ENCODE measurements around the gene PDE9A.
"Not testable (repeated sequence)": the region's sequence is repeated elsewhere in the genome, so short reads cannot be mapped to it uniquely, and the experiment has no call there.

The PDE9A gene

DNA sequence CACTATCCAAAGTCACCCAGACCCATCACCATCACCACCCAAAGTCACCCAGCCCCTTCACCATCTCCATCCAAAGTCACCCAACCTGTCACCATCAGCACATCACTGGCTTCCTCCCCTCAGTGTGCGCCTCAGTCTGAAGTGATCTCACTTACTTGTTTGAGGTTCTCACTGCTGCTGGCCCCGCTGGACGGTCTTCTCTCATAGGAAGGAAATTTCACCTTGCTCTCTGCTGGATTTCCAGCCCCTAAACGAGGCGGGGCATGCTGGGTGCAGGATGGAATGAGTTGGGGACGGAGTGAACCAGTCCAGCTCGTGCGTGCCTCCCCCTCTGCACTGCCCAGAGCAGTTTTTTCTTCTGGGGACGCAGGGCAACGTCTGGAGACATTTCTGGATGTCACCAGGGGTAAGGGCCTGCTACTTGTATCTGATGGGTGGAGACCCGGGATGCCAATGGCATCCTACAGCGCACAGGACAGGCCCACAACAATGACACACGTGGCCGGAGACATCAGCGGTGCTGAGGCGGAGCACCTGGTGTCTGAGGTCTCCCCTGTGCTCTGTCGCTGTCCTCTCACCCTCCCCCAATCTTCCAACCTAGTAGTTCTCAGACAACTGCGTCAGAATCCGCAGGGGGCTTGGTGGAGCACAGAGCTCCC lies 38.6 kb downstream of the PDE9A start:
- no peak for DNase-seq

DNA sequence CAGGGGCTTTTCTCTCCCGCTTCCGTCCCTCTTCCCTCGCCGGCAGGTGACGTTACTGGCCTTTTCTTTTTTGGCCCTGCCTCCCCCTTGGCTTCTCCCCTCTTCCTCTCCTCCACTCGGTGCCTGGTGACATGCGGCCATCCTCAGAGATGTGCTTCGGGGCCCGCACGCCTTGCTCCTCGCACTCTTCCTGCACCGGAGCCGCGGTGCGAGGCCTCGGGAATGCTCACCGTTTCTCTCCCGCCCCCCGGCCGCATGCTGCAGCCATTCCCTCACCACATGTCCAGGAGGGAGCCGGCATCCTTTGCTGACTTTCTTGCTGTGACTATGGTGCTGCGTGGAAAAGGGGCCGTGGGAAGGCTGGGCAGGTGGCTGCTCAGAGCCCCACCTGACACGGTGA lies 39.3 kb downstream of the PDE9A start:
- no peak for DNase-seq

DNA sequence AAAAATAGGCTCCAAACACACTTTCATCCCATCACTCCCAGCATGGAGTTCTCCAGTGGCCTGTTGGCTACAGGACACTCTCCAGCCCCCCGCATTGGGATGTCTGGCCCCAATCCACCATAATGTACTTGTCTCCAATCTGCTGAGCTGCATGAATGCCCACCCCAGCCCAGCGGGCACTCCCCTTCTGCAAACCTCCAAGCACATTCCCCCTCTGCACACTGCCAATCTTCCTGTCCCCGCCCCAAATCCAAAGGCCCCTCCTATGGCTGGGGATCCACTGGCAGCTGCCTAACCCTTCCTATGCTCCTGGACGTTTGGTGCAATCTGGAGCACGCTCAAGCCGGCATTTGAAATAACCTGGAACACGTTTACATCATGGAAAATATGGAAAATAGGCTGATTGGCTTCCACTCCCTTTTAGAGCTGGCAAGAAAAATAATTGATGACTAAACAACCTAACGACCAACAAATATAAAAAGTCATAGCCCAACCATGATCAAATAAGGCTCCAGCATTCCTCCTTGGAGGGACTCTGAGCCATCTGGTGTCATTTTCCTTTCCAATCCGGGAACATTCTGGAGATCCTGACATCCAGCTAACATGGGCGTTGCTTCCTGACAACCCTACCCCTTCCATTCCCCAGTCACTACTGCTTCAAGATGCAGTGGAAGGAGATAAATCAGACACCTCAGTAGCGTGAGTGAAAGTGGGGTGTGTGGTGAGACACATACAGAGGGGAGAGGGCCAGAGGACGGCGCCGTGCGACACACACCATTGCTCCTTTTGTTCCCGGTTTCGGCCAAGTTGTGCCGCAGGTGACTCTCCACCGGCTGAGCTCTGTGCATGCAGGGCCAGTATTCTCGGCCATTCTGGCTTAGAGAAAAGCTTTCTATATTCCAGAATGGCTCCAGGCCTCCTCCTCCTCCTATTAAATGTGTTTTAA lies 41.6 kb downstream of the PDE9A start:
- DNase-seq = no peak

DNA sequence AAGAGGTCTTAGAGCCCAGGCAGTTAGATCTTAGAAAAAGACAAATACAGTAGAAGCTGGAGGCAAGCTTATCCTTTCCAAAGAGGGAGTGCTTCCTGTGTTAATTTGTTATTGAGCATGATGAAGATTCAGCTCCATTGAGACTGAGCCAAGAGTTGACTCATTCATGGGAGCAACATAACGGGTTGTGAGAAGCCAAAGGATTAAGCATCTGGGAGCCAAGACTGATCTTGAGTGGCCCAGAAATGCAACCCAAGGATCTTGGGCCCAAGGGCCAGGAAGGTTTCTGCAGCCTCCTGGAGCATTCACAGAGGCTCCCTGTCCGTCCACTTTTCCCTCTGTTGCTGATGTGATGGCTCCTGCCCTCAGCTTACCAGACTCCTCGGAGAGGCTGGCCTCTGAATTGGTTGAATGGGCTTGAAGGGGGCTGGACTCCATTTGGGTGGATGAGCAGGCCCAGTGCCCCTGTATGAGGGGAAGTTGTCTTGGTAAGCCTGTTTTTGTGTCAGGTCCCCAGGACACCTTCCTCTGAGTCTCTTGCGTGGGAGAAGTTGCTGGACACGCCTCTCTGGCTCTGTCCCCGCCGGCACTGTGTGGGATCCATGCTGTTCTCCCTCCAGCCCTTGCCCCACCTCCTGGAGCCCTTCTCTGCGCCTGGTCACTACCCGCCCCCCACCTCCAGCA lies 42.4 kb downstream of the PDE9A start:
- peak; percentile 4 to 19 for DNase-seq

DNA sequence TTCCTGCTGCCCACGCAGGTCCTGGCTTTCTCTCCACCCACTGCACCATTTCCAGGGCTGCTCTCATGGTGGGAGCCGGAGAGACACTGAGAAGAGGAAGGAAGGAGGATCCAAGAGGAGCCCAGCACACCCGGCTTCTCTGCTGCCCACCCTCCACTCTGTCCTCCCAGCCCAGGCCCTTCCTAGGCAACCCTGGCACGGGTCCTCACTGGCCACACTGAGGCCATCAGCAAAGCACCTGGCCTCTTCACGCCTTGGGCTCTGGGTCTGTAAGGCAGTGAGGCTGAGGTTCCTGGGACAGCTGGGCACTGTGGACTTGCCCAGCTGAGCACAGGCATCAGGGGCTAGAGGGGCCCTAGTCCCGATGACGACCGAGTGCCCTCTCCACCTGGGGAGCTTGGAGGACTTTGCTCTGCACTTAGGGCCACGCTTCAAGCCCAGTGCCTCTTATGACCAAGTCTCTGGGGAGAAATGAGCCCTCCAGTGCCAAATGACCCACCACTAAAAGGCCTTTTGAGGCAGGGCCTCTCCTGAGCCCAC lies 43.1 kb downstream of the PDE9A start:
- no peak for DNase-seq

DNA sequence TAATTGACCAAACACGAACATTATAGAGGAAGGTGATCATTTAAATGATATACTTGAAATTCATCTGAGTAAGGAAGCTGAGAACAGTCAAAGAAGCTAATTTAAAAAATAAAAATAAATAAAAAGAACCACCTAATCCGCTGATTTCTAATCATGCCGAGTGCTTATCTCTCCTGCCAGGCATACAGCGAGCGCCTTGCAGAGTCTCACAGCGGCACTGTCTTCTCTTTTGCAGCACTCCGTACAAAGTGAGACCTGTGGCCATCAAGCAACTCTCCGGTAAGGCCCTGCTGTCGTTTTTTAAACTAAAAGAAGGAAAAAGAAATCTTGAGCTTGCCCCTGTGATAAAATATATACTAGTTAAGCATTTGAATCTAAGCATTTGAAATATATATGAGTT lies 45.3 kb downstream of the PDE9A start:
- no peak for DNase-seq

DNA sequence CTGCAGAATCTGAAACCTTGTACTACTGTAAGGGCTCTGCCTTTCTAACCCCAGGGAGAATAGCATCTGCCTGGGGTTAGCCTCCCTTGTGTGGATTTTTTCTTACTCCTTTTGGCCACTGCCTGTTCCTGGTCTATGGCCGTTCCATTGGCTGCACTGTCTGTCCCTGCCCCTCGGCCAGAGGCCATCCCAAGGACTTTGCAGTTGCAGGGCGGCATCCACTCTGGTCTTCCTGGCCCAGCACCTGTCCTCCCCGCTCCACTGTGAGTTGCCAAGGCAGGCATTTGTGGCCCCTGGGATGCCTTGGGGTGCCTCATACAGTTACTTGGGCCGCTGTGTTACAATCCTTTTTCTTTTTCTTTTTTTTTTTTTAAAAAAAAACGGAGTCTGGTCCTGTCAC lies 45.8 kb downstream of the PDE9A start:
- no peak for DNase-seq

DNA sequence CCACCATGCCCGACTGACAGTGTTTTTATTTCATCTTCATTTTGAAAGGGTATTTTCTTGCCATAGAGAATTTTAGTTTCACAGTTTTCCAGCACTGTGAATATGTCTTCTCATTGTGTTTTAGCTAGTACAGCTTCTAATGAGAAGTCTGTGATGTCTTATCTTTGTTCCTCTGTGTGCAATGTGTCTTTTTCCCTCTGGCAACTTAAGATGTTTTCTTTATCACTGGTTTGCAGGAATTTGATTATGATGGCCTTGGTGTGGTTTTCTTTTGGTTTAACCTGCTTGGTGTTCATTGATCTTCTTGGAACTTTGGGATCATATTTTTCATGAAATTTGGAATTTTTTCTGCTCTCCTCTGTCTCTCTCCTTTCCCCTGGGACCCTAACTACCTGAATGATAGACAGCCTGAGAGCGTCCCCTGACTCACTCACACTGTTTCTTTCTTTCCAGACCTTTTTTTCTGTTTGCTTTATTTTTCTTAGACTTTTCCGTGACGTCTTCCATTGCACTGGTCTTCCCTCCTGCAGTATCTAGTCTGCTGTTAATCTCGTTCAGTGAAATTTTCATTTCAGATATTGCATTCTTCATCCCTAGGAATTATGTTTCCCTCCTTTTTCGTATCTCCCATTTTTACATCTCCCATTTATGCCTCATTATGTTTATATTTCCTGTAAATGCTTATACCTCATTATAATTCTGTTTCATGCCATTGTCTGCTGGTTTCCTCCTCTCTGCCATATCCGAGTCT lies 48.5 kb downstream of the PDE9A start:
- DNase-seq = no peak

DNA sequence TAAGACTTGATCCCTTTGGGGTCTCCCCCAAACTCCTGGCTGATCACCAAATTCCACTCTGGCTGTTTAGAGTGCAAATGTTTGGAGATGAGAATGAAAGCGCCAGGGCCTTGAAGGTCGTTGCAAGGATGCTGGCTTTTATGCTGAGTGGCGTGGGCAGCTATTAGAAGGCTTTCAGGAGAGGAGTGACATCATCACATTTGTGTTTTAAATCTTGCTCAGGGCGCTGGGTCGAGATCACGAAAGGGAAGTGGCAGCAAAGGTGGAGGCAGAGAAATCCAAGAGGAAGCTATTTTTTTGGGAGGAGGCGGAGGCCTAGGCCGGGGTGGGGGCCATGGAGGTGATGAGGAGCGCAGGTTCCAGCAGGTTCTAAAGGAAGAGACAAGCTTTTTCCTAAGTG lies 49.3 kb downstream of the PDE9A start:
- no peak for DNase-seq

DNA sequence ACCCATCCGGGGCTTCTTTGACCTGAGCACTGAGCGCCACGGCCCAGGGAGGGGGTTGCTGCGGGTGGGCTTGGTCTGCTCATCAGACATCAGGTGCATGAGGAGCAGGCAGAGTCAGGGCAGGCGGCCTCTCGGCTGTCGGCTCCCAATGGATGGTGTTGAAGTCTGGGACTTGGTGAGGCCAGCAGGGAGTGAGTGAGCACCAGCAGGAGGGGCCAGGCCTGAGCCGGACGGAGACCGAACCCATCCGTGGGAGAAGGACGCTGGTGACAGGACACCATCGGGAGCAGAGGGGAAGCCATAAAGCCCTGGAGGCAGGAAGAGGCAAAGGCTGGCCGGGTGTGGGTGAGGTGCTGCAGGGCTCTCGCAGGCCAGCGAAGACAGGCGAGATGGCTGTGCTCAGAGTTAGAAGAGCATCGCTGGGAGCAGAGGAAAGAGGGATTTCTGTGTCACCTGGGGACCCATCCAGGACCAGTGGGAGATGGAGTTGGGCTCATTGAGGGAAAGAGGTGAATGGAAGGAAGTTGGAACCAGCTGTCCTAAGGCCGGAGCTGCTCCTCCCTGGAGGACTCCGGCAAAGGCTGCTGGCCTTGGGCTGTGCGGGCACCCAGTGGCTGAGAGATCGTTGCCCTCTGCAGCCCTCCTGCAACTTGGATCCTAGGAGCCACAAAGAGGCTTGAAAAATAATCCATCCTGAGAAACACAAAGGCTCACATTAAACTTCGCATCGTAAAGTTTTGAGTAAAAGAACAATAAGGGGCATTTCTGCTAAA lies 49.9 kb downstream of the PDE9A start:
- no peak for DNase-seq

DNA sequence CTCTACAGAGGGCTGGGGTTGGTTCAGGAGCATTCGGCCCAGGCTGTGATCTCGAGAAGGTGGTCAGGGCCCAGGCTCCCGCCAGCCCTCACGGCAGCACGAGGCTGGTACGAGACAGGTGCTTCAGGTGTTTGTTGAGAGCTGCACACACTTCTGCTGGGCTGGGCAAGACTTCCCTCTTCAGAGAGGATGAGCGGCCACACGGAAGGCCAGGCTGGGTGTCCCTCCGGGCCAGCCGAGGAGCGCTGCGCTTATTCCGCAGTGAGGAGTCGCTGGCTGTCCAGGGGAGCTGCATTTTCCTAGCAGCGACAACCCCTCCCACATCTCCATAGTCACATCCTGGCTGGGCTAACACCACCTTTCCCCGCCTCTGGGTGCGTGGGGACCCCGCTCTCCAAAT lies 50.5 kb downstream of the PDE9A start:
- DNase-seq = no peak

DNA sequence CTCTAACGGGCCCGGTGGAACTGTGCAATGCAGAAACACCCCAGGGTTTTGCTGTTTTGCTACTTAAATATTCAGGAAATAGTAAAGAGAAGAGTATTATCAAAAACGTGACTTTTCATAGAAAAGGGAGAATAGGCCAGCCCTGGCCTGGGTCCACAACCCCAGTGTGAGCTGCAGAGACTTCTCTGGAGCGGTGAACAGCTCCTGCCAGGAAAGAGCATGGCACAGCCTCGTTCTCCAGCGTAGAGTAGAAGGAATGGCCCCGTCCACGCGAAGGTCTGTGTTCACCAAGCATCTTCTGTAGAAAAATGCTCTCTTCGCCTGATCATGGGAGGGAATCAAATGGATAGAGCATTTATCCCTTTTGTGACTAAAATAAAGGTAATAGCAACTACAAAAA lies 51.4 kb downstream of the PDE9A start:
- DNase-seq = no peak

DNA sequence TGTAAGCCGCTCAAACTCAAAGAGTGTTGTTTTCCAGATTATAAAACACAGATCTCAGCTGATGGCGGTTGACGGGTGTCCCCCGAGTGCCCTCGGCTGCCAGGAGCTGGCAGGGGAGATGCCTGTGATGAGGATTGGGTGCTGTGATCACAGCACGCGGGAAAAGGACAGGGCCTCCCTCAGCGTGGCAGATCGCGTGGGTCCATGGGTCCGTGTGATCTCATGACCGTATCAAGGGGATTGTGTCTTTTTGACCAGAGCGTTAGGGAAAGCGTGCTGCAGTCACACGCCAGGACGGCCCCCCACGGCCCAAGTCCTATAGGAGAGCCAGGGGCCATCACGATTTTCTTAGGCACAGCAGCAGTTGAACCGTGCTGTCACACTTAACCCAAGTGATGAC lies 51.9 kb downstream of the PDE9A start:
- no peak for DNase-seq

DNA sequence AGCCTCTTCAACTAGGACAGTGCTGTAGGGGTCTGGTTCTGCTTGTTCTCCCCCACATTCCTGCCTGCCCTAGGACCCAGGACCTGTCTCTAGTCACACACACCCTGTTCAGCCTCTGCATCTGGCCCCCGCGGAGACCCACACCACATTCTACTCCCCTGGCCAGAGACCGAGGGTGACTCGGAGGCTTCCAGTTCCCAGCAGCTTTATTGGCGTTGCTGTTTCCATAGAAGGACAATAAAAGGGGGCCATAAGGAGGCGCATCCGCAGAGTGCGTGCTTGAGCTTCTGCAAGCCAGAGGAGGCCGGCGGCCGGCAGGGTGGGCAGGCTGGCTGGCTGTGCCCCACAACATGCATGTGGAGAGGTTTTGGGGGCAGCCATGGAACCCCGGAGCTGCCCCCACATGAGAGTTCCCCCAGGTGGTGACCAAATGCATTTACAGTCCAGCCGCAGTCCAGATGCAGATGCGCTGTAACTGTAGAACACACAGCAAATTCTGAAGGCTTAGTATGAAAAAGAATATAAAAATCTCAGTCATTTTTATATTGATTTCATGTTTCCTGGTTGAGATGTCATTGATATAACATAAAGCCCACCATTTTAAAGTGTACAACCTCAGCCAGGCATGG lies 52.4 kb downstream of the PDE9A start:
- DNase-seq = no peak

DNA sequence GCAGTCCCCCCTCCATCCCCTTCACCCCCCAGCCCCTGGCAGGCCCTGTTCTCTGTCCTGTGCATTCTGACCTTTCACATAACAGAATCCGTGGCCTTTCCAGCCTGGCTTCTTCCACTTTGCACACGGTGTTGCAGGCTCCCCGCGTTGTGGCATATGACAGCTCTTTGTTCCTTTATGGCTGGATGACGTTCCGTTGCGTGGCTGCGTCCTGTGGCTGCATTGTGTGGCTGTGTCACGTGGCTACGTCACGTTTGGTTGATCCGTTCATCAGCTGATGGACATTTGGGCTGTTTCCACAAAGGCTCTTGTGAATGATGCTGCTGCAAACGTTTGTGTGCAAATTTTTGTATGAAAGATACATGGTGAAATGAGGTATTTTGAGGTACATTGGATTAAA lies 53.3 kb downstream of the PDE9A start:
- no peak for DNase-seq

DNA sequence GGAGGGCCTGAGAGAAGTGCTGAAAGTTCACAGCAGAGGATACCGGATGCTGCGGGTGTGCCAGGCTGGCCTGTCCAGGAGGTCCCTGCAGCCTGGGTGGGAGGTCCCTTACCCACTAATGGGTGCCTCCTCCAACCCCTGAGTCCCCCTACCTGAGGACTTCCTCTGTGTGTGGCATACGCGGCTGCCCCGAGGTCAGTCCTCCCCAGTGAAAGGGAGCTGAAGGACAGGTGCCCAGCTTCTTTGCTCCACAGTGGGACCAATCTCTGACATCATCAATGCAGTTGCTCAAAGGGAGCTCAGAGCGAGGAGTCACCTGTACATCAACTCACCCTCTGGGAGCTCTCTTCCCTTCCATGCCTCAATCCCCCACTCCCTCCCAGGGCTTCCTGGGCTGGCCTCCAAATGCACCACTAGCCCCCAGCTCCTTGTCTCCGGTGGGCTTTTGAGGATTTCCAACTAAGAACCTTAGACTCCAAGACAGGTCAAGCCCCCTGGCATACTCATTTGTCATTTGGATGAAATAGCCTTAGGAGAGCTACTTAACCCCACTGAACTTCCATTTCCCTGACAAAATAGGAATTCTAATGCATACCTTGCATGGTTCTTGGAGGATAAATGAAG lies 53.9 kb downstream of the PDE9A start:
- no peak for DNase-seq

DNA sequence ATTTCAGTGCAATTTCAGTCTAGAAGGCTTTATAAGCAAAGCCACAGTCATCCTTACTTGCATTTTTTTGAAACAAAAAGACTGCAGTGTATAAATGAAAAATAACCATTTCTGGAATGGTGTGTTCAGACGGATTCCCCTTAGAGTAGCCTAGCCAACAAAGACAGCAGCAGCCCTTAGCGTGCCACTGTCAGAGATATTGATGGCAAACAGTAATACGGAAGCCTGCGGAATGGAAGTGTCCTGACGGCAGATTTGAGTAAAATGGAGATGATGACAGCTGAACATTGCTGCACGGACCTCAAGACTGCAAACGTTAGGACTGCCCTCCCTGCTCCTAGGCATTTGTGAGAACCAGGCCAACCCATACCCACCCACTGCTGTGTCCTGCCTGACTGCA lies 54.7 kb downstream of the PDE9A start:
- DNase-seq = no peak

DNA sequence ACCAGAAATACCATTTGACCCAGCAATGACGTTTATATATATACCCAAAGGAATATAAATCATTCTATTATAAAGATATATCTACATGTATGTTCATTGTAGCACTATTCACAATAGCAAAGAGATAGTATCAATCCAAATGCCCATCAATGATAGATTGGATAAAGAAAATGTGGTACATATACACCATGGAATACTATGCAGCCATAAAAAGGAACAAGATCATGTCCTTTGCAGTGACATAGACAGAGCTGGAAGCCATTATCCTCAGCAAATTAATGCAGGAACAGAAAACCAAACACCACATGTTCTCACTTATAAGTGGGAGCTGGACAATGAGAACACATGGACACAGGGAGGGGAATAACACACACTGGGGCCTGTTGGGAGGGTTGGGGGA lies 55.5 kb downstream of the PDE9A start:
- not testable (repeated sequence) for DNase-seq

DNA sequence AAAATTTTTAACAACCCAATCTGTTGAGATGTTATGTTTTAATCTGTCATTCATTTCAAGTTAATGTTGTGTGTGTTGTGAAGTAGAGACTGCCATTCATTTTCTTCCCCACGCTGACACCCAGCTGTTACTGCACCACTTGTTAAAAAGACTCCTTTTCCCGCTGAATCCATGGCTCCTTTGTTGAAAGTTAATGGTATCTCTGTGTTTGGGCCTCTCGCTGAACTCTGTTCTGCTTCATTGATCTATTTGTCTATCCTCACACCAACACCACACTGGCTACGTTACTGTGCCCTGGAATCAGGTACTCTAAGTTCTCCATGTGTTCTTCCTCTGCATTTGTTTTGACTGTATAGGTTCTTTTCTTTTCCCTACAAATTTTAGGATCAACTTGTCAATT lies 58.2 kb downstream of the PDE9A start:
- no peak for DNase-seq

DNA sequence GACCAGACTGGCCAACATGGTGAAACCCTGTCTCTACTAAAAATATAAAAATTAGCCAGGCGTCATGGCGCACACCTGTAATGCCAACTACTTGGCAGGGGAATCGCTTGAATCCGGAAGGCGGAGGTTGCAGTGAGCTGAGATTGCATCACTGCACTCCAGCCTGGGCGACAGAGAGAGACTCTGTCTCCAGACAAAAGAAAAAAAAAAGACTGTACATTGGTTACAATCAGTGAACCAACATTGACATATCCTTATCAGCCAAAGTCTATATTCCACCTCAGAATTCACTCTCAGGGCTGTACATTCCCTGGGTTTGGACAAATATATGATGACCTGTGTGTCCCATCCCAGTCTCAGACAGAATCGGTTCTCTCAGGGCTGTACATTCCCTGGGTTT lies 62.0 kb downstream of the PDE9A start:
- not testable (repeated sequence) for DNase-seq

DNA sequence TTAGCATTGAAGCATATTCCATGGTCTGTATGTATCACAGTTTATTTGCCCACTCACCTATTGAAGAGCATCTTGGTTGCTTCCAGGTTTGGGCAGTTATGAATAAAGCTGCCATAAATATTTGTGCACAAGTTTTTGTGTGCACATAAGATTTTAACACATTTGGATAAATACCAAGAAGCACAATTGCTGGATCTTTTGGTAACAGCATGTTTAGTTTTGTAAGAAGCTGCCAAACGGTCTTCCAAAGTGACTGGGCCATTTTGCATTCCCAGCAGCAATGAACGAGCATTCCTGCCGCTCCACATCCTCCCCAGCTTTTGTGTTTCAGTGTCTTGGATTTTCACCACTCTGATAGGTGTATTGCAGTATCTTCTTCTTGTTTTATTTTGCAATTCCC lies 62.7 kb downstream of the PDE9A start:
- DNase-seq = no peak

All from cerebellar nuclear complex (tissue), 1 donor.